Measurements from ENCODE around the gene MRPS23. TPM values are rescaled to one million over a fixed set of nuclear protein-coding genes. Genes with fewer than 3 reads are reported as not detected.

Gene MRPS23
- total and polyA plus RNA-seq, 2 of the 13 experiments (the other 11 are each of a cell fraction or from before 2014, with no cell fraction given): 63.2 to 181 TPM

- in situ Hi-C loops (cut with HindIII; ENCODE audit: extremely low pct_ligation_motif_present, low pct_unique_long_range_greater_than_20kb): no loop called here
- 4% methylated on average over 4 of the region's 4 CpGs for WGBS (ENCODE audit: low lambda C conversion rate)
- CTCF ChIA-PET (ENCODE audit: low intra/inter-chr PET ratio, low total read pairs): no interaction called here
Measured at GRCh38 chr17:57788725-57789124, 61.1 kb downstream of the MRPS23 start.

GRCh38 chr17:57785022-57785421 lies 64.8 kb downstream of the MRPS23 start:
- no peak overlapping the region for H3K27ac ChIP-seq (ENCODE audit: extremely low read length, insufficient read depth, low read length)
- no peak for DNase-seq (ENCODE audit: low spot score)
- CTCF ChIA-PET (ENCODE audit: low intra/inter-chr PET ratio, low total read pairs): no interaction called here

More at GRCh38 chr17:57788725-57789124, 61.1 kb downstream of the MRPS23 start:
- DNase-seq (ENCODE audit: low spot score): no peak
- Histone ChIP-seq H3K9ac (ENCODE audit: insufficient read depth, low read depth, low read length) (no peak overlapping the region), H2AFZ (ENCODE audit: low read length) (no peak overlapping the region), H4K20me1 (ENCODE audit: insufficient read depth, low read length) (no peaks in the 10 kb centered on the region), H3K9me3 (ENCODE audit: low read length) (no peaks in the 10 kb centered on the region), H3K4me3 (replicated peaks in 1 of 3; ENCODE audit: insufficient read depth in 1 of 3, low read depth in 2 of 3, low read length in 3 of 3) (no peak overlapping the region), H3K4me1 (ENCODE audit: insufficient read depth, low read length) (no peaks in the 10 kb centered on the region), H3K27ac (ENCODE audit: extremely low read length, insufficient read depth, low read length) (no peak overlapping the region), H3K27me3 (ENCODE audit: control insufficient read depth in 1 of 2, insufficient read depth in 2 of 2, low read length in 2 of 2) (peaks cover 3 to 73% of the 10 kb centered on the region in 2 experiments; a peak in 4 of 5 replicates), H3K79me2 (ENCODE audit: insufficient read depth, low read length) (no peaks in the 10 kb centered on the region), H3K36me3 (replicated peaks in 1 of 2; ENCODE audit: control insufficient read depth in 1 of 2, insufficient read depth in 2 of 2, low read length in 2 of 2) (no peaks in the 10 kb centered on the region), H3K4me2 (ENCODE audit: low read depth, low read length) (no peak overlapping the region)
- no peak for ATAC-seq
- POLR2A ChIA-PET: no interaction called here
- no peak for TF ChIP-seq PRPF4 (IDR thresholded peaks at IDR 0.05; ENCODE audit: low read depth, low read length, poor library complexity, severe bottlenecking)
- no peak for TF ChIP-seq CHD4 (IDR thresholded peaks at IDR 0.05; ENCODE audit: borderline replicate concordance, low read length)
- TF ChIP-seq ARHGAP35 (CRISPR knock-in tag; IDR thresholded peaks at IDR 0.05; ENCODE audit: borderline replicate concordance): no peak
- no peak for TF ChIP-seq NFE2 (CRISPR knock-in tag; IDR thresholded peaks at IDR 0.05)
- no peak for TF ChIP-seq ZNF616 (CRISPR knock-in tag; IDR thresholded peaks at IDR 0.05; ENCODE audit: low read depth)
- no TSS peak for BruUV-seq (replicated peaks)
- no peak for FAIRE-seq
- intact Hi-C loops (cut with micrococcal nuclease; ENCODE audit: unreplicated experiment): no loop called here

More at GRCh38 chr17:57785022-57785421, 64.8 kb downstream of the MRPS23 start:
- Histone ChIP-seq H3K36me3 (replicated peaks in 1 of 2; ENCODE audit: control insufficient read depth in 1 of 2, insufficient read depth in 2 of 2, low read length in 2 of 2) (no peaks in the 10 kb centered on the region), H3K79me2 (ENCODE audit: insufficient read depth, low read length) (no peaks in the 10 kb centered on the region), H3K9ac (ENCODE audit: insufficient read depth, low read depth, low read length) (no peak overlapping the region), H3K4me1 (ENCODE audit: insufficient read depth, low read length) (peaks cover 23% of the 10 kb centered on the region), H3K4me2 (ENCODE audit: low read depth, low read length) (no peak overlapping the region), H3K4me3 (replicated peaks in 1 of 3; ENCODE audit: insufficient read depth in 1 of 3, low read depth in 2 of 3, low read length in 3 of 3) (no peak overlapping the region), H3K27me3 (ENCODE audit: control insufficient read depth in 1 of 2, insufficient read depth in 2 of 2, low read length in 2 of 2) (peaks cover 9 to 66% of the 10 kb centered on the region in 2 experiments), H3K9me3 (ENCODE audit: low read length) (no peaks in the 10 kb centered on the region), H4K20me1 (ENCODE audit: insufficient read depth, low read length) (no peaks in the 10 kb centered on the region), H2AFZ (ENCODE audit: low read length) (no peak overlapping the region)
- intact Hi-C loops (cut with micrococcal nuclease; ENCODE audit: unreplicated experiment) (no loop called here), in situ Hi-C loops (cut with HindIII; ENCODE audit: extremely low pct_ligation_motif_present, low pct_unique_long_range_greater_than_20kb) (no loop called here)
- TF ChIP-seq SRSF9 (IDR thresholded peaks at IDR 0.05; ENCODE audit: borderline replicate concordance, insufficient read depth, low read depth, low read length, poor library complexity, severe bottlenecking) (no peak), HOXA9 (CRISPR knock-in tag; IDR thresholded peaks at IDR 0.05; ENCODE audit: borderline replicate concordance) (no peak), ZNF512B (CRISPR knock-in tag; IDR thresholded peaks at IDR 0.05; ENCODE audit: borderline replicate concordance) (no peak), FOXA3 (CRISPR knock-in tag; IDR thresholded peaks at IDR 0.05) (no peak), ZNF230 (CRISPR knock-in tag; IDR thresholded peaks at IDR 0.05) (no peak), ZNF337 (CRISPR knock-in tag; IDR thresholded peaks at IDR 0.05; ENCODE audit: borderline replicate concordance, low read depth) (no peak), STAG1 (CRISPR knock-in tag; IDR thresholded peaks at IDR 0.05) (no peak), ZFAT (CRISPR knock-in tag; conservative IDR thresholded peaks at IDR 0.05) (no peak), SYNCRIP (IDR thresholded peaks at IDR 0.05; ENCODE audit: insufficient read depth, low read depth, low read length) (no peak), RXRA (CRISPR knock-in tag; IDR thresholded peaks at IDR 0.05) (no peak)
- 27% methylated on average over 7 of the region's 7 CpGs for WGBS (ENCODE audit: low lambda C conversion rate)
- POLR2A ChIA-PET: no interaction called here
- FAIRE-seq: no peak
- BruUV-seq (replicated peaks): no TSS peak
- ATAC-seq: no peak

Data from HepG2 (cell line).